ENCODE measurements around the gene MS4A14. TPM values are rescaled to one million over a fixed set of nuclear protein-coding genes. Genes with fewer than 3 reads are reported as not detected.

Gene MS4A14
- not detected in 2 replicates for total RNA-seq
- long read RNA-seq: 0 reads

- H3K36me3 Mint-ChIP-seq (ENCODE audit: insufficient read depth): no peaks in the 10 kb centered on the region
- no peak within 1 kb of the TSS for H3K27ac Mint-ChIP-seq
- peaks cover 3% of the 10 kb centered on the region for H3K9me3 Mint-ChIP-seq (ENCODE audit: low read depth)
- no peak for DNase-seq (ENCODE audit: low spot score, unreplicated experiment)
- no peak within 1 kb of the TSS for H3K4me3 Mint-ChIP-seq (ENCODE audit: low read depth)
- TF ChIP-seq CTCF (IDR thresholded peaks at IDR 0.05; ENCODE audit: unreplicated experiment): no peak
- peaks cover 5% of the 10 kb centered on the region for H3K27me3 Mint-ChIP-seq
- H3K4me1 Mint-ChIP-seq (ENCODE audit: low read depth): no peaks in the 10 kb centered on the region
Observed at GRCh38 chr11:60396382-60396781, at the start of gene MS4A14. MS4A14 (plus strand) TSS chr11:60396459; CDS start chr11:60396579, 120 bp downstream.

GRCh38 chr11:60347084-60347797 lies 49.0 kb upstream of the MS4A14 start:
- H3K36me3 Mint-ChIP-seq (ENCODE audit: insufficient read depth): peaks cover 1% of the 10 kb centered on the region
- no peak overlapping the region for H3K27ac Mint-ChIP-seq
- TF ChIP-seq CTCF (IDR thresholded peaks at IDR 0.05; ENCODE audit: unreplicated experiment): no peak
- H3K27me3 Mint-ChIP-seq: peaks cover 12% of the 10 kb centered on the region
- H3K4me1 Mint-ChIP-seq (ENCODE audit: low read depth): peaks cover 12% of the 10 kb centered on the region
- H3K4me3 Mint-ChIP-seq (ENCODE audit: low read depth): no peak overlapping the region
- DNase-seq (ENCODE audit: low spot score, unreplicated experiment): no peak
- peaks cover 6% of the 10 kb centered on the region for H3K9me3 Mint-ChIP-seq (ENCODE audit: low read depth)

- no peak for DNase-seq (ENCODE audit: low spot score, unreplicated experiment)
- H3K4me3 Mint-ChIP-seq (ENCODE audit: low read depth): no peak overlapping the region
- peaks cover 6% of the 10 kb centered on the region for H3K9me3 Mint-ChIP-seq (ENCODE audit: low read depth)
- peaks cover 11% of the 10 kb centered on the region for H3K27me3 Mint-ChIP-seq
- H3K27ac Mint-ChIP-seq: no peak overlapping the region
- peaks cover 1% of the 10 kb centered on the region for H3K36me3 Mint-ChIP-seq (ENCODE audit: insufficient read depth)
- TF ChIP-seq CTCF (IDR thresholded peaks at IDR 0.05; ENCODE audit: unreplicated experiment): no peak
- H3K4me1 Mint-ChIP-seq (ENCODE audit: low read depth): peaks cover 12% of the 10 kb centered on the region
Observed at GRCh38 chr11:60348116-60348515, 48.1 kb upstream of the MS4A14 start.

- no peak for TF ChIP-seq CTCF (IDR thresholded peaks at IDR 0.05; ENCODE audit: unreplicated experiment)
- H3K4me1 Mint-ChIP-seq (ENCODE audit: low read depth): peaks cover 12% of the 10 kb centered on the region
- H3K27me3 Mint-ChIP-seq: peaks cover 6% of the 10 kb centered on the region
- peaks cover 3% of the 10 kb centered on the region for H3K36me3 Mint-ChIP-seq (ENCODE audit: insufficient read depth)
- peaks cover 21% of the 10 kb centered on the region for H3K9me3 Mint-ChIP-seq (ENCODE audit: low read depth)
- no peak for DNase-seq (ENCODE audit: low spot score, unreplicated experiment)
- H3K4me3 Mint-ChIP-seq (ENCODE audit: low read depth): no peak overlapping the region
- H3K27ac Mint-ChIP-seq: no peak overlapping the region
Observed at GRCh38 chr11:60349990-60350389, 46.3 kb upstream of the MS4A14 start.

- Mint-ChIP-seq H3K4me3 (ENCODE audit: low read depth) (no peak overlapping the region), H3K36me3 (ENCODE audit: insufficient read depth) (peaks cover 2% of the 10 kb centered on the region), H3K9me3 (ENCODE audit: low read depth) (peaks cover 22% of the 10 kb centered on the region), H3K27ac (no peak overlapping the region), H3K27me3 (no peaks in the 10 kb centered on the region), H3K4me1 (ENCODE audit: low read depth) (no peaks in the 10 kb centered on the region)
- TF ChIP-seq CTCF (IDR thresholded peaks at IDR 0.05; ENCODE audit: unreplicated experiment): no peak
- DNase-seq (ENCODE audit: low spot score, unreplicated experiment): no peak
Observed at GRCh38 chr11:60357771-60358170, 38.5 kb upstream of the MS4A14 start.
